ENCODE data around the gene PYURF.

PYURF gene, protein sequence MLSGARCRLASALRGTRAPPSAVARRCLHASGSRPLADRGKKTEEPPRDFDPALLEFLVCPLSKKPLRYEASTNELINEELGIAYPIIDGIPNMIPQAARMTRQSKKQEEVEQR

DNA sequence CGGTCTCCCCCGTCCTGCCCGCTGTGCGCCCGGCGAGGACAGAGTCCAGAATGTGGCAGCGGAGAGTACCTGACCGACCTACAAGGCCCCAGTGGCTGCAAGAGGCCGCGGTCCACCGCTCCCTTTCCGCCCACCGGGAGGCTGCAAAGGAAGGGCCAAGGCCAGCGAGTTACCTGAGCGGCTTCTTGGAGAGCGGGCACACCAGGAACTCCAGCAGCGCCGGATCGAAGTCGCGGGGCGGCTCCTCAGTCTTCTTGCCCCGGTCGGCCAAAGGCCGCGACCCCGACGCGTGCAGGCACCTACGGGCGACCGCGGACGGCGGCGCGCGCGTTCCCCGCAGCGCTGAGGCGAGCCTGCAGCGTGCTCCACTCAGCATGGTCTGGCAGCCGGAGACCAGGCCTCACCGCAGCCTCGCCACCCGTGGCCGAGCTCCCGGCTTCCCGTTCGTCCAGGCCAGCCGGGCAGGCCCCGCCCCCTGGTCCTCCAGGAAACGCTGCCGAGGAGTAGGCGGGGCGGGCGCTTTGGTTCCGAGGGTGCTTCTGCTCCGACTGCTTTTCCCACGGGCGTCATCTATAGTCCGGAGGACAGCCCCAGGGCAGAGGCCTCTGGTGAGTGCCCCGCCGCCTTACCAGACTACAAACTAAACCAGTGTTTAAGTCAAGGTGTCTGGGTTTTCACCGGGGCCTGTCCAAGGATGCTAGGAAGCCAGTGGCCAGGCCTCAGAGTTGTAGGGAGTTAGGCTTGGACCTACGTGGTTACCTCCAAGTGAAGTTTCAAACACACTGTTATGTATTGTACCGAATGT lies at the start of gene PYURF:
Gene PYURF (minus strand): TSS at position 452 of the 805 bp plus-strand sequence. CDS start 76 bp downstream, at position 376.
- peak; percentile 63 for DNase-seq

DNA sequence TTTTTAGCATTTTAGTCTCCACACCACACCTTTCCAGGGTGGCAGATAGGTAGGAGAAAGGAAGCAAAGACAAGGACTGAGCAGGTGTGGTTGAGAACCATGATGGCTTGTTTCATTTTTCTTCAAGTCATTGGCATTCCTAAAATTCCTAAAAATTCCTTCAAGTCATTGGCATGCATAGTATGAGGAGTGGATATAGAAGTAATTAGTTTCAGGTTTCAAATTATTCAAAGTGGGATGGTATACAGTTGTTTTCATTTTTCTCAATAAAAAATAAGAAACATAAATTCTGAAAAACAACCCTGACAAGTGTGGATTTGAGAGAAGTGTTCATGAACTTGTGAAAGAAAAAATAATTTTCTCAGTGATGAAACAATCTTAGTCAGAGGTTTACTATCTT lies 46.4 kb upstream of the PYURF start:
- DNase-seq = no peak

DNA sequence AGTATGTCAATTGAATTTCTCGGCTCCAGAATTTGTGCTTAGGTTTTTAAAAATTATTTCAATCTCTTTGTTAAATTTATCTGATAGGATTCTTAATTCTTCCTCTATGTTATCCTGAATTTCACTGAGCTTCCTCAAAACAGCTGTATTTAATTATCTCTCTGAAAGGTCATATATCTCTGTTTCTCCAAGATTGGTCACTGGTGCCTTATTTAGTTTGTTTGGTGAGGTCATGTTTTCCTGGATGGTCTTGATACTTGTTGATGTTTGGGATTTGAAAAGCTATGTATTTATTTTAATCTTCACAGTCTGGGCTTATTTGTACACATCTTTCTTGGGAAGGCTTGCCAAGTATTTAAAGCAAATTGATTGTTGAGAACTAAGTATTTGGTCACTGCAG lies 44.0 kb upstream of the PYURF start:
- DNase-seq = no peak

DNA sequence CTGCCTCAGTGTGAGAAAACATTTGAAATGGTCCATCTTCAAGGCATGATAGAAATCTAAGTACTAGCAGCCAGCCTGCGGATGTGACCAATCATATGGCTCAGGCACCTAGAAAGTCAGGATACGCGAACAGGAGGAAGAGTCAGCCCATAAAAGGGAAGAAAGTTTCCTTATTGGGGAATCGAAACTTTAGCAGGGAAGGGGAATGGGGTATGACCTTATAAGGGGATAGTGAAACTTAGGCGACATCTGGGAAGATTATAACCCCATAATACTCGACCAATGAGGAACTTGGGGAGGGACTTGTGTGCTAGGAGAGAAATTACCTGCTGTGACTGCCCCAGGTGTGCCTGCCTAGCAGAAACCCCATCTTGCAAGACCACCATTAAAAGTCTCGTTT lies 26.2 kb upstream of the PYURF start:
- DNase-seq = no peak

DNA sequence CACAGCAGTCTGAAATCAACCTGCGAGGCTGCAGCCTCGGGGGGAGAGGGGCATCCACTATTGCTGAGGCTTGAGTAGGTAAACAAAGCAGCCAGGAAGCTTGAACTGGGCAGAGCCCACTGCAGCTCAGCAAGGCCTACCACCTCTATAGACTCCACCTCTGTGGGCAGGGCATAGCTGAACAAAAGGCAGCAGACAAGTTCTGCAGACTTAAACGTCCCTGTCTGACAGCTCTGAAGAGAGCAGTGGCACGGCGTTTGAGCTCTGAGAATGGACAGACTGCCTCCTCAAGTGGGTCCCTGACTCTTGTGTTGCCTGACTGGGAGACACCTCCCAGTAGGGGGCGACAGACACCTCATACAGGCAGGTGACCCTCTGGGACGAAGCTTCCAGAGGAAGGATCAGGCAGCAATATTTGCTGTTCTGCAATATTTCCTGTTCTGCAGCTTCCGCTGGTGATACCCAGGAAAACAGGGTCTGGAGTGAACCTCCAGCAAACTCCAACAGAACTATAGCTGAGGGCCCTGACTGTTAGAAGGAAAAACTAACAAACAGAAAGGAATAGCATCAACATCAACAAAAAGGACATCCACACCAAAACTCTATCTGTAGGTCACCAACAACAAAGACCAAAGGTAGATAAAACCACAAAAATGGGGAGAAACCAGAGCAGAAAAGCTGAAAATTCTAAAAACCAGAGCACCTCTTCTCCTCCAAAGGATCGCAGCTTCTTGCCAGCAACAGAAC lies 15.9 kb upstream of the PYURF start:
- peak; percentile 70 for DNase-seq

DNA sequence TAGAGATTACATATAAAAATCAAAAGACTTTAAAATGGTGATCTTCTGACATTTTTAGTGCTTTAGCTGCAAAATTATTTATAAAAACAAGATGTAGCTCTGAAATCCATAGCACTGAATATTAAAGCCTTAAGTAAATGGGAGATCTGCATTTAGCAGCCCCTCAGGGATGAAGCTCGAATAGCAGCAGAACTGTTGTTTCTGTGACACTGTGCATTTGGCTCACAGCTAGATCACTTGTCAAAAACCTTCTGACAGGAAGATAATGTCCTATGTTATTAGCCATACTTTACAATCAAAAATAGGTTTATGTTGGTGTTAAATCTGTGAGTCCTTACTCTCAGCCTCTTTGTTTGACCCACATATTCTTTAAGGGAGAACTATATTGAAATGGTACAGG lies 14.1 kb upstream of the PYURF start:
- DNase-seq = no peak

DNA sequence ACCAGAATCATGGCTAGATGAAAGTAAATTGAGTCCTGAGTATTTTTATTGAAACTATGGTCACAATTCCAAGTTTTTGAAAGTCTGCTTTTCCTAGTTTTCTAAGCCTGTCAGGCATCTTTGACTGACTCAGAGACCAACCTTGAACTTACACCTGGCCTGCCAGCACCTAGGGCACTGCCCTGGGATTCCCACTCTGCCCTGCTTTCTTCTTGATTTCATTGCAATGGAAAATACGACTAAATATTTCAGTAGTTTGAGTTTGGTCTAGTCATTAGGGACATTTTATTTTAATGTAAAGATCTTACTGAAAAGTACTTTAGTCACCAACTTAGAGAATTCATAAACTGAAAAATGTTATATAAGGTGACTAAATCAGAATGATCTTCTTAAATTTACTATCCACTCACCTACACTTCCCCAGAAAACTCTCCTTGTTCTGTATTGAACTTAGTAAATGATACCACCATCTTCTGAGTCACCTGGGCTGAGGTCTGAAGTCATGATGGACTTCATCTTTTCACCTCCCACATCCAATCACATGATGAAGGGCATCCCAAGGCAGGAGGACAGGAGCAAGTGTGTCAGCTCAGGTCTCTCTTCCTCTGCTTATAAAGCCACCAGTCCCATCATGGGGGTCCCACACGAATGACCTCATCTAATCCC lies 11.6 kb upstream of the PYURF start:
- DNase-seq = no peak

DNA sequence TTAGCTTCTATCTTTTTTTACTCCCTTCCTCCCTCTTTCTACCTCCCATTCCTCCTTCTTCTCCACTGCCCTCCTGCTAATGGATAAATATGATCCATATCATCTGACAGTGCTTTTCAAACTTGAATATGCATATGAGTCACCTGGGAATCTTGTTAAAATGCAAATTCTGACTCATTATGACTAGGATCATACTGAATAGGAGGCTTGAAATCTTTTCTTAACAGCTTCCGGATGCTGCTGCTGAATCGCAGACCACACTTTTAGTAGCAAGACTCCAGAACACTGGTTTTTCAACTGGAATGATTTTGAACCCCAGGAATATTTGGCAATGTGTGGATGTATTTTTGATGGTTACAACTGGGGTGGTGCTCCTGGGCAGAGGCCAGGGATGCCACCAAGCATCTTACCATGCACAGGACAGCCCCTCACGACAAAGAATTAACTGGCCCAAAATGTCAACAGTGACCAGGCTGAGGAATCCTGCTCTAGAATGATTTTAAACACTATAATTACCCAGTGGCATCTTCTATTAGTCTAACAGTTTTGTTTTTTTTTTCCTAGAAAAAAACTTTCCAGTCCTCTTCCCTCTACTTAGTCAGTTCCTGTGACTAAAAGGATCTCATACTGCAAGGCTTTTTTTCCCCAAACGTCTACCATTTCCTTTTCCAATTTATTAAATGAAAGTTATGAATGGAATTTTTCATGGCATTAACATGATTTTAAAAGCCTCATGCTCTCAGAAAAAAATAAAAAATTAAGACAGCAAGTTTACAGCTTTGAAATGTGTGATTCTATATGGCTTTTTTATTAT lies 10.6 kb upstream of the PYURF start:
- DNase-seq = no peak

DNA sequence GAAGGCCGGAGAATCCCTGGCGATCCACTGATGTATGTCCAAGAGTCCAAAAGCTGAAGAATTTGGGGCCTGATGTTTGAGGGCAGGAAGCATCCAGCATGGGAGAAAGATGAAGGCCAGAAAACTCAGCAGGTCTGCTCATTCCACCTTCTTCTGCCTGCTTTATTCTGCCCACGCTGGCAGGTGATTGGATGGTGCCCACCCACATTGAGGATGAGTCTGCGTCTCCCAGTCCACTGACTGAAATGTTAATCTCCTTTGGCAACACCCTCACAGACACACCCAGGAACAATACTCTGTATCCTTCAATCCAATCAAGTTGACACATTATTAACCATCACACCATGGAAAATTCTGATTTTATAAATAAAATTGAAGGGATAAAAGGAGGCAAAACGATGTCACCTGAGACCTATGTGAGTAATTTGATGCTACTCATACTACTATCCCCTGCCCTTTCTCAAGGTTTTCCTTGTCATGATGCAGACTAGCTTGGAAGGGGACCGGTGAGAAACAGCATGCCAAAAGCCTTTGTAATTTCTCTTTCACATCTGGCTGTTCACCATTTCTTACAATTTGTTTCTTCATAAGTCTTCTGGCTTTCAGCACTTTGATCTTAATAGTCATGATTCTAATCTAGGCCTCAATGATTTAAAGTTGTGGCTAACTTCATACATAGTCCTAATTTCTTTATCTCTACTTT lies 9.7 kb upstream of the PYURF start:
- no peak for DNase-seq

DNA sequence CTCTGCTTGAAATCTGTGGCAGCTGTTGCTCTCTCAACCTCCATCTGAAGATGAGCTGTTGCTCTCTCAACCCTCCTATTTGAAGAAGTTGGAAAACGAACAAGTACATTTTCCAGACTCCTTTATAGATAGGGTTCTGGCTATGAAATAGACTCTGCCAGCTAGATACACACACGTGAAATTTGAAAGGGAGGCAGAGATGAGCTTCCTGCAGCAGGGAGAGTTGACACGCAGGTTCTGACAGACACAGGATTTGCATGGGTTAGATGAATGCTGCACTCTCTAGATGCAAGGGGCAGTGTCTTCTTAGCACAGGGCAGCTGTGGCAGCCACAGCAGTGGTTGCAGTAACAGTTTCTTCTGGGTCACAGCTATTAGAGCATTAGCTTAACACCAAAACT lies 8.0 kb upstream of the PYURF start:
- no peak for DNase-seq

DNA sequence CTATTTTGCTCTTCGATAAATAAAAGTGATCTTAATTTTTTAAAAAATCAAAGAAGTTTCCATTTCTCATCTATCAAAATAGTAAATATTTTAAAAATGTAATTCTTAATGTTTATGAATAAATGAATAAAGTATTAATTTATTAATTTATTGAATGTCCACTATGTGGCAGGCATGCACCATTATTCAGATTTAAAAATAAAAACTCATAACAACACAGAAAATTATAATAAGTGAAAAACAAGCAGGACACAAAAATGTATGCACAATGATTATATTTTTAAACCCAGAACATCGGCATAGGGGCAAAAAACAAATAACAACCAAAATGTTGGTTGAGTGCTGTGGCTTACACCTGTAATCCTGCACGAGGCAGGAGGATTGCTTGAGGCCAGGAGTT lies 5.3 kb upstream of the PYURF start:
- DNase-seq = no peak

DNA sequence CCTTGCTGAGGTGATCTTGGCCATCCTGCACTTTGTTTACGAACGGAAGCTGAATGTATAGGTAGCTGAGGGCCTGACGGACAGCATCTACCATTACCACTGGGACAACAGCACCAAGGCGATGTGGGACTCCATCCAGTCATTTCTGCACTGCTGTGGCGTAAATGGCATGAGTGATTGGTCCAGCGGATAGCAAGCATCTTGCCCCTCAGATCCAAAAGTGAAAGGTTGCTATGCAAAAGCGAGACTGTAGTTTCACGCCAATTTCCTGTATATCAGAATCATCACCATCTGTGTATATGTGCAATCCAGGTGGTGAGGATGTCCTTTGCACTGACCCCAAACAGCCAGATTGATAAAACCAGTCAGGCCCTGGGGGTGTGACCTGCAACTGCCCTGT lies 4.2 kb upstream of the PYURF start:
- no peak for DNase-seq

DNA sequence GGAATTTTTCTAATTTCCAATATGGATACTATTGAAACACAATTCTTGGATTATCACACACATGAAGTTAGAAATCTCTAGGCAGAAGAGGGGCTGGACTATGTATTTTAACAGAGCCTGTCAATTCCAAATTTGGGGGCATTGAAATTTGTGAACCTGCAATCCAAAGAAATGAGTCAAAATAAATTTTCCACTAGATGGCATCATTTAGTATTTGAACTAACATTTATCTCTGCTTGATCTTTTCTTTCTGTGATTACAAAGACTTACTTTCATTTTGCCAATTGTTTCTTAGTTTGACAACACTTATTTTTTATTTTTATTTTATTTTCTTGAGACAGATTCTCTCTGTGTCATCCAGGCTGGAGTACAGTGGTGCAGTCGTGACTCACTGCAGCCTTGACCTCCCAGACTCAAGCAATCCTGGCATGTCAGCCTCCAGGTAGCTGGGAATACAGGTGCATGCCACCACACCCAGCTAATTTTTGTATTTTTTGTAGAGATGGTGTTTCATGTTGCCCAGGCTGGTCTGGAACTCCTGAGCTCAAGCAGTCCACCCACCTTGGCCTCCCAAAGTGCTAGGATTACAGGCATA lies 2.7 kb upstream of the PYURF start:
- no peak for DNase-seq

DNA sequence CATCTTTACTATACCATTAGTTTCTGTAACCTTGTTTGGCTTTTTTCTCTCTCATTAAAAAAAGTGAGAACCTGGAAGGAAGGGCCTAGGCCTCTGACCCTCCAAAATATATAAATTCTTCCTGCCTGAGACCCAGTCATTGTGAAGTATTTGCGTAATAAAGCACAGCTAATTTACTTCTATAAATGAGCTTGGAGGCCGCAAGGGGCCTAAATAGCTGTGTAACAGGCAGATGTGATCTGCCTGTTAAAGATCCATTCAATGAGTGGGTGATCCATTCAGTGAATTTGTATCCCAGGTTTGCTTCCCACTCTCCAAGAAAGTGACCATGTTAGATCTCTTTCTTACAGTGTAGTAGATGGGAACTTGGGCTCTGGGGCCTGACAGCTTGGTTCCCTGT lies 595 bp upstream of the PYURF start:
- no peak for DNase-seq

DNA sequence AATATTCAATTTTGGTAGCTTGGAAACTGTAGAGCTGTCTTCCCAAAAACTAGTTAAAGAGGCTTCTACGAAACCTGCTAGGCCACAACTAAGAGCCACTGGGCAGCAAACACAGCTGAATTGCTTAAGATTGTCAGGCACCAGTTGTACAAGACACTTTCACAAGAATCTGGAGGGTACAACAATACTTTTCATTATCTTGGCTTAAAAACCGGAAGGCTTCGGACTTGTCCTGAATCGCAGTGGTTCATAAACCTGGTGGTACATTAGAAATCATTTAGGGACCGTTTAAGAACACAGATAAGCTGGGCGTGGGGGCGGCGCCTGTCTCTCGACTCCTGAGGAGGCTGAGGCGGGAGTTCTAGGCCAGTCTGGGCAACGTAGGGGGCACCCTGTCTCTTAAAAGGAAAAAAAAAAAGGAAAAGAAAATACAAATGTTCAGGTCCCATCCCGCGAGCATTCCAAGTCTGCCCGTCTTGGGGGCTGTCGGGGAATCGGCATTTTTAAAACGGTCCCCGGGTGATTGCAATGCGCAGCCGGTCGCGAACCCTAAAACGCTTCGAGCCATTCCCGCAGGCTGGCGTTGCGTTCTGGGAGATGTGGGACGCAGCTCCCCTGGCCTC lies 763 bp downstream of the PYURF start:
- DNase-seq = peak; percentile 26

DNA sequence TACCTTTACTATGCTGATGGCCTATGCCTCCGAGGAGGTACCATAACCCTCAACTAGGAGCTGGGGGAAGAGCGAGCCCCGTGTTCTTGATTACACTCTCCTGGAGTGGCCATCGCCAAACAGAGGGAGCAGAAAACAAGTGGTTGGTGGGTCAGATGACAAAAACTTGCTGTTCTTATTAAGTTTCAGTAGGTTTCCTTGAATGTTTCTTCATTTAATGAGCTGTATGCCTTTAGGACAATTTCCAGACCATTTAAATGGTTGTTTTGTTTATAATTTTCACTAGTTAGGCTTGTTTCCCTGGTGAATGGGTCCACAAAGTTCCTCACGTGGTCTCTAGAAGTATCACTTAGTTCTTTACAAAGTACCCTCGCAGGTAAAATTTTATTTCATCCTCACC lies 4.7 kb downstream of the PYURF start:
- DNase-seq = no peak

DNA sequence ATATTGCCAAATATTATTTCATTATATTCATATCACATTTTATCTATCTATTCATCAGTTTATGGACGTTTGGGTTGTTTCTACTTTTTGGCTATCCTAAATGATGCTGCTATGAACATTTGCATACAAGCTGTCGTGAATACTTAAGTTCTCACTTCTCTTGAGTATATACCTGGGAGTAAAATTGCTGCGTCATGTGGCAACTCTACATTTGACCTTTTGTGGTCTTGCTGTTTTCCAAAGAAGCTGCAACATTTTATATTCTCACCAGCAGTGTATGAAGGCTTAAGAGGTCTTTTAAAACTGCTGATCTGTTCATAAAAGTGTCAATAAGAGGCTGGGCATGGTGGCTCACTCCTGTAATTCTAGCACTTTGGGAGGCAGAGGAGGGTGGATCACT lies 5.8 kb downstream of the PYURF start:
- no peak for DNase-seq

DNA sequence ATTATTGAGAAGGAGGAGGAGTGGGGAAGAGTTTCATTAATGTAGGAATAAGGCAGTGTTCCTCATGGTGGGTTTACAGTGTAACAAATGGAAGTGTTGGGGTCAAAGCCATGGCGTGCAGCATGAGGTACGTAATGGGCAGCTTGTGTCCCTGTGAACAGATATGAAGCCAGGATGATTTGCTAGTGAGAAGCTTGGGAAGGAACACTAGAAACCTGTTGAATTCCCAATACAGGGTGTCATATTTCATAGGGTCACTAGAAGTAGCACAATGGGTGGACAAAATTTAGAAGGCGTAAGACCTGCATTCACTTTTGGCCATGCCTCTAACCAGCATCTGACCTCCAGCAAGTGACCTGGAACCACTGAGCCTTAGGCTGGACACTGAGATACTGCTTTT lies 6.8 kb downstream of the PYURF start:
- DNase-seq = no peak

DNA sequence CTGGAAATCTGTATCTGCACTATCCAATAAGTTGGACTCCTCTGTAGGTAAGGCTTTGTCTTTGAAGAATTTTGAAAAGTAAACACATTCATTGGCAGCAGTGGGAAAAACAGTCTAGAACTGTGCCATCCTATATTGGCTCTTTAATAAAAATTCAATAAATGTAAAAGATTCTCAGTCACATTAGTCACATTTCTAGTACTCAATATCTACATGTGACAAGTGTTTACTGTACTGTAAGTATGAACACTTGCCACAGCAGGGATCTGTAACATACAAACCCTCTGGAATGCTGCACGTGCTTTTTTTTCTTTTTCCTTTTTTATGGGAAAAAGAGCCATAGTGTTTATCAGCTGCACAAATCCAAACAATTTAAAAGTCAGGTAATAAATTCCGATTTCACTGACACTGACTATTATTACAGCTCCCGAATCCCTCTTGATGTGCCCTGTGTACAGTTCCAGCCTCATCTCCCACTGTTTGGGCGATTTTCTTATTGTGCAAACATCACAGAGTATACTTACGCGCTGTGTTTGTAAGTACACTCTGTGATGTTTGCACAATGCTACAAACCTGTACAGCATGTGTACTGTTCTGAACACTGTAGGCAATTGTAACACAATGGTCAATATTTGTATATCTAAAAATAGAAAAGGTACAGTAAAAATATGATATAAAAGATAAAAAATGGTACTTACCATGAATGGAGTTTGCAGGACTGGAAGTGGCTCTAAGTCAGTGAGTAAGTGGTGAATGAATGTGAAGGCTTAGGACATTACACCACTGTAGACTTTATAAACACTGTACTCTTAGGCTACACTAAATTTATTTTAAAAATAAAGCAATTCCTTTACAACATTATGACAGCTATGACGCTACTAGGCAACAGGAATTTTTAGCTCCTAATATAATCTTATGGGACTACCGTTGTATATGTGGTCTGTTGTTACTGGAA lies 8.7 kb downstream of the PYURF start:
- no peak for DNase-seq

DNA sequence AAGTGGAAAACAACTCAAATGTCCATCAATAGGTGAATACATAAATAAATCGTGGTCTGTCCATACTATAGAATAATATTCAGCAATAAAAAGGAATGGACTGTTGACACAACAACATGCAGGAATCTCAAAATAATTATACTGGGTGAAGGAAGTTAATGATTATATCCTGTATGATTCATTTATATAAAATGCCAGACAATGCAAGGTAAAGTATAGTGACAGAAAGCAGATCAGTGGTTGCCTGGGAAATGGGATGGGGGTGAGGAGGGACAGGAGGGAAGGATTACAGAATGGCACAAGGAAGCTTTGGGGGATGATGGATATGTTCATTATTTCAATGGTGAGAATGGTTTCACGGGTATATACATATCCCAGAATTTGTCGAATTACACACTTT lies 12.3 kb downstream of the PYURF start:
- DNase-seq = no peak

Measured in activated CD4-positive, alpha-beta T cell treated with anti-CD3 and anti-CD28 coated beads, Interleukin-2, amount 50 U/mL, for 1 hour (primary cell).